Measurements from ENCODE around the gene IMMP1L. TPM values are rescaled to one million over a fixed set of nuclear protein-coding genes. Genes with fewer than 3 reads are reported as not detected.
A peak's percentile ranks its signal among the peaks of the same experiment; 100 is the strongest.

IMMP1L gene, protein sequence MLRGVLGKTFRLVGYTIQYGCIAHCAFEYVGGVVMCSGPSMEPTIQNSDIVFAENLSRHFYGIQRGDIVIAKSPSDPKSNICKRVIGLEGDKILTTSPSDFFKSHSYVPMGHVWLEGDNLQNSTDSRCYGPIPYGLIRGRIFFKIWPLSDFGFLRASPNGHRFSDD
- 10 to 100 TPM in 3 of 4 donors, 1 to 10 TPM in 1; 7.1 to 61.9 (median 33.5) TPM for total RNA-seq

DNA sequence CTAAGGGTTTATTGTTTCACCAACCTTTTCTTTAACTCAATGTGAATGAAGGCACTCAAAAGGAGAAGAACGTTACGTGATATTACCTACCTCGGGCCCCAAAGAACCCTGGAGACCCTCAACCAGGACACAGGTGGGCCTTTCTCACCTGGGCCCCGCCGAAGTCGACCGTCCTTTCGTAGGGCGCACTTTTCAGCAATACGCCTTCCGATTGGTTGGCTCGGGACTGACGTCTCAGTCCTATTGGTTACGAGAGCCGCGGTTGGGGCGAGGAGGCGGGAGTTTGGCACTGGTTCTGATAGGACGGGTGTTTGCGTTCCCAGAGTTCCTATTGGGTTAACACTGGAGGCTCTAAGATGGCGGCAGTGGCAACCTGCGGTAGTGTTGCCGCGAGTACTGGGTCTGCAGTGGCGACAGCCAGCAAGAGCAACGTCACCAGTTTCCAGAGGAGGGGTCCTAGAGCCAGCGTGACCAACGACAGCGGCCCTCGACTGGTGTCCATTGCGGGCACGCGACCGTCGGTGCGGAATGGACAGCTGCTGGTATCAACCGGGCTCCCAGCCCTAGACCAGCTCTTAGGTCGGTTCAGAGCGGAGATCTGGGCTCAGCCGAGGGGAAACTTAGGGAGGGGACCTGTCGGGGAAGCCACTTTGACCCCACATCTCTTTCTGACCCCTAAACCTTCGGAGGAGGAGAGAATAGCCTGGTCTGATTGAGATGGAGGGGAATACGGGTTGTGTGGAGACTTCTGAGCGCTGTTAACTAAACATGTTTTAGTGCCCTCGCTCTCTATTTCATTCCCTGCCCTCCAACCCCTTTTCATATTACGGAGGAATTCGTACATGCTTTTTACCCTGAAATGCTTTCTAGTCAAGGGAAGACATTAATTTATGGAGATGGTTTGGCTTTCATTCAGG lies at the start of gene IMMP1L, which contains the start of gene ELP4:
TSS of gene IMMP1L (minus strand) at position 194 of the 917 bp plus-strand sequence. CDS start 46,346 bp downstream, outside the sequence.
TSS of gene ELP4 (plus strand) at position 339 of the 917 bp plus-strand sequence. CDS start at position 357, 18 bp downstream.
- Histone ChIP-seq H3K27ac (peak within 1 kb of the TSS; percentile 86), H3K9me3 (no peaks in the 10 kb centered on the region), H3K4me3 (peak within 1 kb of the TSS; percentile 87), H3K36me3 (no peaks in the 10 kb centered on the region), H3K27me3 (no peaks in the 10 kb centered on the region), H3K4me1 (peaks cover 35% of the 10 kb centered on the region)
- DNase-seq (ENCODE audit: low spot score in 2 of 2), result peak; percentile 98 to 99
- peak in 1 of 2 donors; percentile 17 for TF ChIP-seq POLR2A (IDR thresholded peaks at IDR 0.05)
- TF ChIP-seq POLR2AphosphoS5 (IDR thresholded peaks at IDR 0.05), result peak in 2 of 3 donors; percentile 35 to 47
- TF ChIP-seq, protein P1, sequence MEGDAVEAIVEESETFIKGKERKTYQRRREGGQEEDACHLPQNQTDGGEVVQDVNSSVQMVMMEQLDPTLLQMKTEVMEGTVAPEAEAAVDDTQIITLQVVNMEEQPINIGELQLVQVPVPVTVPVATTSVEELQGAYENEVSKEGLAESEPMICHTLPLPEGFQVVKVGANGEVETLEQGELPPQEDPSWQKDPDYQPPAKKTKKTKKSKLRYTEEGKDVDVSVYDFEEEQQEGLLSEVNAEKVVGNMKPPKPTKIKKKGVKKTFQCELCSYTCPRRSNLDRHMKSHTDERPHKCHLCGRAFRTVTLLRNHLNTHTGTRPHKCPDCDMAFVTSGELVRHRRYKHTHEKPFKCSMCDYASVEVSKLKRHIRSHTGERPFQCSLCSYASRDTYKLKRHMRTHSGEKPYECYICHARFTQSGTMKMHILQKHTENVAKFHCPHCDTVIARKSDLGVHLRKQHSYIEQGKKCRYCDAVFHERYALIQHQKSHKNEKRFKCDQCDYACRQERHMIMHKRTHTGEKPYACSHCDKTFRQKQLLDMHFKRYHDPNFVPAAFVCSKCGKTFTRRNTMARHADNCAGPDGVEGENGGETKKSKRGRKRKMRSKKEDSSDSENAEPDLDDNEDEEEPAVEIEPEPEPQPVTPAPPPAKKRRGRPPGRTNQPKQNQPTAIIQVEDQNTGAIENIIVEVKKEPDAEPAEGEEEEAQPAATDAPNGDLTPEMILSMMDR (IDR thresholded peaks at IDR 0.05), result no peak
- 1% methylated on average over 38 of the region's 47 CpGs for WGBS

DNA sequence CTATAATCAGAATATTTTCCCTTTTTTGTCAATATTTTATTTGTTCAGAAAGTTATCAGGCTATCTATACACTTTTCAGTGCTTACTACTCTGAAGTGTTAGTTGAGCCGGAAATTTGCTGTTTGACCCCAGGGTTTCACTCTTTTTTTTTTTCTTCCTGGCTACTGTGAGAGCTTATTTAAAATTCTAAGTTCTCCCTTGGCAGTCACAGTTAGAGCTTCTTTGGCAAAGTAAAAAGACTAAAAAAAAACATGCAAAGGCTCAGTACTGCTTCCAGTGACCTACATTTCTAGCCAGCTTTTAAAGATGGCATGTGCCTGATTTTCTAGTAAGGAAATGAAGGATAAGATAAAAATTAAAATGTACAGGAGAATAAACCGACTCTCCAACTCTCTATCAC lies 48.6 kb upstream of the IMMP1L start:
- Histone ChIP-seq H3K4me3 (no peak overlapping the region), H3K27me3 (no peaks in the 10 kb centered on the region), H3K36me3 (no peaks in the 10 kb centered on the region), H3K4me1 (peaks cover 5% of the 10 kb centered on the region), H3K9me3 (no peaks in the 10 kb centered on the region), H3K27ac (no peak overlapping the region)
- DNase-seq (ENCODE audit: low spot score in 2 of 2), result no peak
- WGBS, result 26% methylated on average over 2 of the region's 2 CpGs
- TF ChIP-seq POLR2AphosphoS5 (IDR thresholded peaks at IDR 0.05) (no peak), POLR2A (IDR thresholded peaks at IDR 0.05) (no peak), EP300 (IDR thresholded peaks at IDR 0.05) (no peak)
- TF ChIP-seq, protein P1 (IDR thresholded peaks at IDR 0.05), result no peak

DNA sequence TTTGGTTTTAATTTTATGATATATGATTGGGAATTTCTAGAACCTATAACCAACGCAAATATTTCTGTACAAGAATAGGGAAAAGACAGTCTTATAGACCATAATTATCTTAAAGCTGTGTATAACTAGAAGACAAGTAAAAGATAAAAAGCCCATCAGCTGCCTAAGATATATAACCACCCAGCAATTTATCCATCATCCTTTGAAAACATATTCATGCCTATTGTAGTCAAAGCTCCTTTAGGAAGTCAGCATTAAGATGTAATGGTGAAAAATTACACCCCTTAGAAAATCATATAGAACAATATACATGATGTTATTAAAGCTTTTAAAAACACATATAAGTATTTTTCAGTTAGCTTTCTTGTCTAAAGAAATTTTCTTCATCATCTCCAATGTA lies 46.5 kb upstream of the IMMP1L start:
- TF ChIP-seq, protein P1 (IDR thresholded peaks at IDR 0.05), result no peak
- no peak for TF ChIP-seq POLR2AphosphoS5 (IDR thresholded peaks at IDR 0.05)
- TF ChIP-seq EP300 (IDR thresholded peaks at IDR 0.05), result no peak
- TF ChIP-seq POLR2A (IDR thresholded peaks at IDR 0.05), result no peak
- Histone ChIP-seq H3K4me1 (peaks cover 5% of the 10 kb centered on the region), H3K27ac (no peak overlapping the region), H3K27me3 (no peaks in the 10 kb centered on the region), H3K4me3 (no peak overlapping the region), H3K9me3 (no peaks in the 10 kb centered on the region), H3K36me3 (no peaks in the 10 kb centered on the region)
- 95% methylated on average over 1 of the region's 1 CpG for WGBS
- DNase-seq (ENCODE audit: low spot score in 2 of 2), result no peak

DNA sequence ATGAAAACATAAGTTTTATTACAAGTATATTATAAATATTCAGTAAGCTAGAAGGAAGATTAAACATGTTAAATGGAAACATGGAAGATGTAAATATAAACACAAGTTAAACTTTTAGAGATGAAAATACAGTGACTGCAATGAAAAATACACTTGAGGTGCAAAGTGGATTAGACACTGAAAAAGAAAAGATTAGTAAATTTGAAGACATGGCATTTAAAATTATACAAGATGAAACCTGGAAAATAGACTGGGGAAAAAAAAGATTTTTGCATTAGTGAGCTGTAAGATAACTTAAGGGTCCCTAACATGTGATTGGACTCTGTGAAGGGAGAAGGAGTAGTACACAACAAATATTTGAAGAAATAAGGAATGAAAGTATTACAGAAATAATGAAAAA lies 33.4 kb upstream of the IMMP1L start:
- Histone ChIP-seq H3K4me3 (no peak overlapping the region), H3K4me1 (no peaks in the 10 kb centered on the region), H3K27me3 (no peaks in the 10 kb centered on the region), H3K36me3 (peaks cover 26% of the 10 kb centered on the region), H3K27ac (no peak overlapping the region), H3K9me3 (no peaks in the 10 kb centered on the region)
- no peak for TF ChIP-seq POLR2AphosphoS5 (IDR thresholded peaks at IDR 0.05)
- no peak for TF ChIP-seq EP300 (IDR thresholded peaks at IDR 0.05)
- TF ChIP-seq, protein P1 (IDR thresholded peaks at IDR 0.05), result no peak
- no peak for TF ChIP-seq POLR2A (IDR thresholded peaks at IDR 0.05)
- no peak for DNase-seq (ENCODE audit: low spot score in 2 of 2)

DNA sequence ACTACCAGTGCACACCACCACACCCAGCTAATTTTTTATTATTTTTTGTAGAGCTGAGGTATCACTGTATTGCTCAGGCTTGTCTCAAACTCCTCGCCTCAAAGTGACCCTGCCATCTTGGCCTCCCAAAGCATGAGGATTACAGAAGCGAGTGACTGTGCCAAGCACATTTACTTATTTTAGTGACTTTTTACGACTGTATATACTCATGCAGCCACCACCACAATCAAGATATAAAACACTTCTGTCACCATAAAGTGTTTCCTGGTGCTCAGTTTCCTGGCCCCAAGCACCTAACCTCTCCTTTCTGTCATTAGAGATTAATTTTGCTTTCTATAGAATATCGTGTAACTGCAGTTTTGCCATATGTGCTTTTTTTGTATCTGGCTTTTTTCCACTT lies 26.1 kb upstream of the IMMP1L start:
- TF ChIP-seq EP300 (IDR thresholded peaks at IDR 0.05), result no peak
- no peak for TF ChIP-seq POLR2A (IDR thresholded peaks at IDR 0.05)
- no peak for TF ChIP-seq POLR2AphosphoS5 (IDR thresholded peaks at IDR 0.05)
- TF ChIP-seq, protein P1 (IDR thresholded peaks at IDR 0.05), result no peak
- 90% methylated on average over 4 of the region's 4 CpGs for WGBS
- Histone ChIP-seq H3K27ac (no peak overlapping the region), H3K4me1 (no peaks in the 10 kb centered on the region), H3K9me3 (no peaks in the 10 kb centered on the region), H3K36me3 (peaks cover 5% of the 10 kb centered on the region), H3K27me3 (no peaks in the 10 kb centered on the region), H3K4me3 (no peak overlapping the region)
- no peak for DNase-seq (ENCODE audit: low spot score in 2 of 2)
